Lung (tissue), 12 donors: ENCODE data around the gene ANKRD11. TPM values are rescaled to one million over a fixed set of nuclear protein-coding genes. Genes with fewer than 3 reads are reported as not detected.

Experiments used
- ATAC-seq: fragments of 200-7000 bp; cut with Tn5 transposase; one replicate; pipeline ENCODE4 v1.9.1; 2020; ENCODE audit warnings: moderate number of reproducible peaks; ENCODE audit not compliant: insufficient read depth, low FRiP score
- DNase-seq, 3 donors: peaks; one replicate each; pipeline ENCODE4 v3.0.0-alpha.2; 2013 to 2017
- H3K27ac ChIP-seq, 2 donors: one replicate each; pipeline ENCODE4 v1.5.1; 2013; ENCODE audit warnings: mild to moderate bottlenecking in 2 of 2, moderate library complexity in 2 of 2, control low read depth in 1 of 2, inconsistent platforms in 1 of 2, low read depth in 1 of 2, low read length in 1 of 2
- H3K27me3 ChIP-seq, 3 donors: one replicate each; pipeline ENCODE4 v1.5.1; 2013; ENCODE audit warnings: low read length in 2 of 3; ENCODE audit not compliant: control insufficient read depth in 3 of 3, insufficient read depth in 3 of 3
- H3K36me3 ChIP-seq, 4 donors: one replicate each; pipeline ENCODE4 v1.5.1; 2013; ENCODE audit warnings: low read length in 4 of 4, mild to moderate bottlenecking in 1 of 4, moderate library complexity in 1 of 4; ENCODE audit not compliant: control insufficient read depth in 4 of 4, insufficient read depth in 4 of 4
- H3K4me1 ChIP-seq, 5 donors: one replicate each; pipeline ENCODE4 v1.5.1; 2013; ENCODE audit warnings: low read length in 5 of 5, mild to moderate bottlenecking in 2 of 5, moderate library complexity in 1 of 5; ENCODE audit not compliant: control insufficient read depth in 5 of 5, insufficient read depth in 5 of 5
- H3K4me3 ChIP-seq: one replicate; pipeline ENCODE4 v1.5.1; 2013; ENCODE audit warnings: mild to moderate bottlenecking, control low read depth, moderate library complexity
- H3K9ac ChIP-seq, 2 donors: one replicate each; pipeline ENCODE4 v1.5.1; 2013; ENCODE audit warnings: low read length in 2 of 2, control low read depth in 1 of 2; ENCODE audit not compliant: insufficient read depth in 1 of 2
- H3K9me3 ChIP-seq, 4 donors: one replicate each; pipeline ENCODE4 v1.5.1; 2013; ENCODE audit warnings: low read length in 3 of 4, mild to moderate bottlenecking in 1 of 4, moderate library complexity in 1 of 4; ENCODE audit not compliant: control insufficient read depth in 4 of 4, insufficient read depth in 3 of 4
- CTCF ChIP-seq: IDR thresholded peaks from 2 replicates; pipeline ENCODE4 v1.5.1; 2012; ENCODE audit warnings: mild to moderate bottlenecking; ENCODE audit errors: control extremely low read depth, extremely low read depth
- WGBS, 2 donors: extraction: QIAGEN DNeasy Blood & Tissue Kit; methylation state at CpG; one replicate each; pipeline ENCODE4 v1.1.7; 2013; 5-methylcytosine and 5-hydroxymethylcytosine counted together
- polyA plus RNA-seq, 2 donors: library from polyadenylated mRNA; stranded (reverse); fragments of 200-250 nt; gene quantifications; one replicate each; pipeline ENCODE4 v1.2.1, GENCODE V29; 2013
- total RNA-seq, 2 donors: library from RNA; depleted of rRNA in 1 of 2; stranded (reverse); fragments of >200 nt in 1 of 2; gene quantifications; one replicate each; pipeline ENCODE4 v1.2.1, GENCODE V29; 2014 to 2021
- donor health status: control.
- donor health status: control.
- donor health status: Bipolar disorder and iron deficiency.
- donor health status: healthy.
- donor health status: DM: yes; HTN: yes; CAD: no.

Gene ANKRD11
- total and polyA plus RNA-seq, 4 donors = 58.5 to 162 (median 89.5) TPM

DNA sequence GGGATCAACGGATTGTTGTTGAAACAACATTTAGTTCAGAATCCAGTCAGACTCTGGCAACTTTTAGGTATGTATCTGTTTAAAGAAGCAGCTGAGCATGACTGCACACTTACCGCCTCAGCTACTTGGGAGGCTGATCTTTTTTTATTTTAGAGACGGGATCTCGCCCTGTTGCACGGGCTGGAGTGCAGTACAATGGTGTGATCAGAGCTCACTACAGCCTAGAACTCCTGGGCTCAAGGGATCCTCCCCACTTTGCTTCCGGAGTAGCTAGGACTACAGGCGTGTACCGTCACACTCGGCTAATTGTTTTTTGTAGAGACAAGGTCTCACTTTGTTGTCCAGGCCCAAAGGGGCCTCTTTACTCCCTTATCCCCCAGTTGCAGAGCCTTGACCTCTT, 20.2 kb upstream of the ANKRD11 start:
- 95 to 97% methylated on average over 9 of the region's 9 CpGs for WGBS, 2 donors
- no peak for DNase-seq
- H3K27me3 ChIP-seq = no peaks in the 10 kb centered on the region
- H3K9ac ChIP-seq = no peak overlapping the region
- no peaks in the 10 kb centered on the region for H3K9me3 ChIP-seq
- ATAC-seq = no peak
- no peak overlapping the region for H3K27ac ChIP-seq
- H3K4me1 ChIP-seq = peaks cover 8 to 28% (median 11%) of the 10 kb centered on the region in 5 donors
- peaks cover 8 to 19% (median 17%) of the 10 kb centered on the region in 4 donors for H3K36me3 ChIP-seq
- H3K4me3 ChIP-seq = no peak overlapping the region
- TF ChIP-seq CTCF = no peak

GRCh38 chr16:89507834-89508590, 17.7 kb upstream of the ANKRD11 start, which contains the start of gene SPG7:
Gene SPG7, plus strand, starts transcription at chr16:89508403. Its CDS starts 15 bp downstream, at chr16:89508418.
- peak within 1 kb of the TSS; percentile 81 to 82 for H3K9ac ChIP-seq
- TF ChIP-seq CTCF = no peak
- H3K4me1 ChIP-seq = peaks cover 11 to 33% (median 14%) of the 10 kb centered on the region in 5 donors
- 0 to 1% methylated on average over 68 to 90 of the region's 90 CpGs for WGBS, 2 donors
- peak within 1 kb of the TSS; percentile 81 for H3K4me3 ChIP-seq
- H3K9me3 ChIP-seq = no peaks in the 10 kb centered on the region
- DNase-seq (peak; percentile 90 to 94 (median 91)), ATAC-seq (peak; percentile 93)
- peak within 1 kb of the TSS; percentile 96 to 99 for H3K27ac ChIP-seq
- H3K27me3 ChIP-seq = no peaks in the 10 kb centered on the region
- peaks cover 8 to 15% (median 11%) of the 10 kb centered on the region in 4 donors for H3K36me3 ChIP-seq

- H3K9me3 ChIP-seq = no peaks in the 10 kb centered on the region
- no peak for ATAC-seq
Observed at GRCh38 chr16:89507214-89507833, 17.0 kb upstream of the ANKRD11 start.

More at GRCh38 chr16:89507214-89507833, 17.0 kb upstream of the ANKRD11 start:
- TF ChIP-seq CTCF = no peak
- Histone ChIP-seq H3K36me3 (peaks cover 6 to 15% (median 9%) of the 10 kb centered on the region in 4 donors), H3K9ac (peak overlapping the region in 1 of 2 donors; percentile 67), H3K27ac (peak overlapping the region; percentile 96 to 99), H3K27me3 (no peaks in the 10 kb centered on the region), H3K4me1 (peaks cover 13 to 33% (median 14%) of the 10 kb centered on the region in 5 donors), H3K4me3 (peak overlapping the region; percentile 81)
- DNase-seq = no peak
- WGBS, 2 donors = 6% methylated on average over 42 of the region's 42 CpGs
